ENCODE data around the gene CABLES2.
A peak's percentile ranks its signal among the peaks of the same experiment; 100 is the strongest.

CABLES2 gene

GRCh38 chr20:62408640-62409039, 1.6 kb upstream of the CABLES2 start:
- TF ChIP-seq TSHZ2 (CRISPR knock-in tag; IDR thresholded peaks at IDR 0.05) = no peak
- TF ChIP-seq GLIS3 (CRISPR knock-in tag; IDR thresholded peaks at IDR 0.05) = no peak
- TF ChIP-seq RARB (CRISPR knock-in tag; IDR thresholded peaks at IDR 0.05) = no peak
- no peak for TF ChIP-seq CSRNP3 (CRISPR knock-in tag; IDR thresholded peaks at IDR 0.05)
- no peak for ATAC-seq

DNA sequence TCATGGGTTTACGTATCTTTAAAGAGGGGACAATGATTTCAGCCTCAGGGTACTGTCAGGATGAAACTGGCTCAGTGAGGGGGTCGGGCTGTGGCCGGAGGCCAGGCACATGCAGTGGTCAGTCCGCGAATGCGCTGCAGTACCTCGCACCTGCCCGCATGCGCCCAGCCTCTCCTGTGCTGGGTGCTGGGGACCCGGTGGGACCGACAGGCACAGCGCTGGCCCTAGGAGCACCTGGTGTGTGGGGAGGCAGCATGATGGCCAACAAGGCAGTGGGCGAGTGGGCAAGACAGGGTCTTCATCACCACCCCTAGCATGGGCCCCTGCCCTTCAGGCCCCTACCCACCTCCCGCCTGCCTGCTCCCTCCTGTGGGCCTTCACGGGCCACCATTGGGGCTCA, 970 bp upstream of the CABLES2 start:
- TF ChIP-seq ZNF8 (CRISPR knock-in tag; IDR thresholded peaks at IDR 0.05) (no peak), BACH2 (CRISPR knock-in tag; IDR thresholded peaks at IDR 0.05; ENCODE audit: borderline replicate concordance) (no peak), TCF4 (CRISPR knock-in tag; IDR thresholded peaks at IDR 0.05; ENCODE audit: borderline replicate concordance) (no peak), TSHZ2 (CRISPR knock-in tag; IDR thresholded peaks at IDR 0.05) (no peak), RARB (CRISPR knock-in tag; IDR thresholded peaks at IDR 0.05) (no peak)
- TF ChIP-seq, protein P1, sequence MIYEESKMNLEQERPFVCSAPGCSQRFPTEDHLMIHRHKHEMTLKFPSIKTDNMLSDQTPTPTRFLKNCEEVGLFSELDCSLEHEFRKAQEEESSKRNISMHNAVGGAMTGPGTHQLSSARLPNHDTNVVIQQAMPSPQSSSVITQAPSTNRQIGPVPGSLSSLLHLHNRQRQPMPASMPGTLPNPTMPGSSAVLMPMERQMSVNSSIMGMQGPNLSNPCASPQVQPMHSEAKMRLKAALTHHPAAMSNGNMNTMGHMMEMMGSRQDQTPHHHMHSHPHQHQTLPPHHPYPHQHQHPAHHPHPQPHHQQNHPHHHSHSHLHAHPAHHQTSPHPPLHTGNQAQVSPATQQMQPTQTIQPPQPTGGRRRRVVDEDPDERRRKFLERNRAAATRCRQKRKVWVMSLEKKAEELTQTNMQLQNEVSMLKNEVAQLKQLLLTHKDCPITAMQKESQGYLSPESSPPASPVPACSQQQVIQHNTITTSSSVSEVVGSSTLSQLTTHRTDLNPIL (CRISPR knock-in tag; IDR thresholded peaks at IDR 0.05; ENCODE audit: low read depth) = no peak

GRCh38 chr20:62406635-62407176, 379 bp downstream of the CABLES2 start:
- no peak for ATAC-seq
- TF ChIP-seq TCF4 (CRISPR knock-in tag; IDR thresholded peaks at IDR 0.05; ENCODE audit: borderline replicate concordance) (no peak), GLIS3 (CRISPR knock-in tag; IDR thresholded peaks at IDR 0.05) (no peak), OSR1 (CRISPR knock-in tag; IDR thresholded peaks at IDR 0.05) (no peak), ARNTL (CRISPR knock-in tag; IDR thresholded peaks at IDR 0.05; ENCODE audit: borderline replicate concordance, low read depth) (no peak), ZNF8 (CRISPR knock-in tag; IDR thresholded peaks at IDR 0.05) (no peak), ZFP30 (CRISPR knock-in tag; IDR thresholded peaks at IDR 0.05) (no peak), BACH2 (CRISPR knock-in tag; IDR thresholded peaks at IDR 0.05; ENCODE audit: borderline replicate concordance) (no peak), RARB (CRISPR knock-in tag; IDR thresholded peaks at IDR 0.05) (no peak)

More for the DNA sequence above, 970 bp upstream of the CABLES2 start:
- ATAC-seq = no peak

DNA sequence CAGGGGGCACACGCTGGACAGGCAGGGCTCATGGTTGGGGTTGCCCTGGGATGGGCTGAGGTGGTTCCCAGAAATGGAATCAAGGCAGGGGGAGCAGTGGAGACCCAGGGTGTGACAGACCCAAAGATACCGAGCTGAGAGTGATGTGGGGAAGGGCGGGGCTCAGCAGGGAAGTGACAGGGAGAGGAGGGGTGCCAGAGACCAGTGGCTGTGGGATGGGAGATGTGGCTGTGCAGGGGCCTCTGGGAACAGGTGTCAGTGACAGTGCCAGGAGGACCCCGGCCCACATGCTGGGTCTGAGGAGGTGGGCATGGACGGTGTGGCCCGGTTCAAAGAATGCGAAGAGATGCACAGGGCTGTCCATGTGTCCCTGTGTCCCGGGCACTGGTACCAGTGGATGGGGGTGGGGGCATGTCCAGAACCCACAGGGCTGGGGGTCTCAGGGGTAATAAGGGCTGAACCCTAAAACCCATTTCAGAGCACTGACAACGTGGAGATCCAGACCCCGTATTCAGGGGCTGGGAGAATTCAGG, 1.0 kb downstream of the CABLES2 start:
- TF ChIP-seq GLIS3 (CRISPR knock-in tag; IDR thresholded peaks at IDR 0.05) (no peak), ZNF70 (CRISPR knock-in tag; IDR thresholded peaks at IDR 0.05) (no peak), BACH2 (CRISPR knock-in tag; IDR thresholded peaks at IDR 0.05; ENCODE audit: borderline replicate concordance) (no peak), TCF4 (CRISPR knock-in tag; IDR thresholded peaks at IDR 0.05; ENCODE audit: borderline replicate concordance) (no peak)
- no peak for ATAC-seq

GRCh38 chr20:62405108-62405980, 1.7 kb downstream of the CABLES2 start:
- ATAC-seq = peak; percentile 46

More at GRCh38 chr20:62405108-62405980, 1.7 kb downstream of the CABLES2 start:
- TF ChIP-seq ZNF8 (CRISPR knock-in tag; IDR thresholded peaks at IDR 0.05) (no peak), ARNTL (CRISPR knock-in tag; IDR thresholded peaks at IDR 0.05; ENCODE audit: borderline replicate concordance, low read depth) (no peak), ESRRG (CRISPR knock-in tag; IDR thresholded peaks at IDR 0.05) (no peak), CSDC2 (CRISPR knock-in tag; IDR thresholded peaks at IDR 0.05) (no peak), TCF4 (CRISPR knock-in tag; IDR thresholded peaks at IDR 0.05; ENCODE audit: borderline replicate concordance) (no peak), ZFP3 (CRISPR knock-in tag; IDR thresholded peaks at IDR 0.05) (no peak), ZNF565 (CRISPR knock-in tag; conservative IDR thresholded peaks at IDR 0.05; ENCODE audit: low read depth) (no peak), BACH2 (CRISPR knock-in tag; IDR thresholded peaks at IDR 0.05; ENCODE audit: borderline replicate concordance) (no peak)
- TF ChIP-seq, protein P2, sequence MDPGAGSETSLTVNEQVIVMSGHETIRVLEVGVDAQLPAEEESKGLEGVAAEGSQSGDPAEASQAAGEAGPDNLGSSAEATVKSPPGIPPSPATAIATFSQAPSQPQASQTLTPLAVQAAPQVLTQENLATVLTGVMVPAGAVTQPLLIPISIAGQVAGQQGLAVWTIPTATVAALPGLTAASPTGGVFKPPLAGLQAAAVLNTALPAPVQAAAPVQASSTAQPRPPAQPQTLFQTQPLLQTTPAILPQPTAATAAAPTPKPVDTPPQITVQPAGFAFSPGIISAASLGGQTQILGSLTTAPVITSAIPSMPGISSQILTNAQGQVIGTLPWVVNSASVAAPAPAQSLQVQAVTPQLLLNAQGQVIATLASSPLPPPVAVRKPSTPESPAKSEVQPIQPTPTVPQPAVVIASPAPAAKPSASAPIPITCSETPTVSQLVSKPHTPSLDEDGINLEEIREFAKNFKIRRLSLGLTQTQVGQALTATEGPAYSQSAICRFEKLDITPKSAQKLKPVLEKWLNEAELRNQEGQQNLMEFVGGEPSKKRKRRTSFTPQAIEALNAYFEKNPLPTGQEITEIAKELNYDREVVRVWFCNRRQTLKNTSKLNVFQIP (CRISPR knock-in tag; IDR thresholded peaks at IDR 0.05; ENCODE audit: borderline replicate concordance, low read depth) = no peak
- TF ChIP-seq, protein P1 (CRISPR knock-in tag; IDR thresholded peaks at IDR 0.05; ENCODE audit: low read depth) = no peak

Data from SK-N-SH treated with all-trans-retinoic acid at 6 μM for 48 hours (cell line).